Activated CD4-positive, alpha-beta T cell treated with anti-CD3 and anti-CD28 coated beads, Interleukin-2, amount 10 ng/mL, durations not matched to agents 24 days and 14 days (primary cell): Measurements from ENCODE around the gene CHMP1A. TPM values are rescaled to one million over a fixed set of nuclear protein-coding genes. Genes with fewer than 3 reads are reported as not detected.

Source experiments
- total RNA-seq: library from RNA; stranded (reverse); gene quantifications from 2 replicates; pipeline ENCODE4 v1.2.3, GENCODE V29; 2022

Gene CHMP1A
- total RNA-seq, 1 donor from 2014 or later, result 83.7 TPM

Other genes with a start within 250 kb of the CHMP1A start
- 152 TPM in 2 replicates for gene ANKRD11, start 167.1 kb downstream of the CHMP1A start, total RNA-seq
- gene SPG7, start 149.3 kb downstream of the CHMP1A start, total RNA-seq, result 109 and 110 TPM in 2 replicates
- 2,234 and 2,296 TPM in 2 replicates for gene RPL13, start 97.0 kb downstream of the CHMP1A start, total RNA-seq
- 46.6 and 56.0 TPM in 2 replicates for gene CPNE7, start 82.0 kb downstream of the CHMP1A start, total RNA-seq
- gene DPEP1, start 44.1 kb downstream of the CHMP1A start, total RNA-seq, result not detected in 2 replicates
- 14.6 and 17.2 TPM in 2 replicates for gene SPATA33, start 128 bp upstream of the CHMP1A start, total RNA-seq
- gene CDK10, start 29.0 kb upstream of the CHMP1A start, total RNA-seq, result 104 and 108 TPM in 2 replicates
- gene SPATA2L, start 44.0 kb upstream of the CHMP1A start, total RNA-seq, result 12.8 and 13.2 TPM in 2 replicates
- gene VPS9D1, start 63.2 kb upstream of the CHMP1A start, total RNA-seq, result 3.6 and 3.9 TPM in 2 replicates
- 32.9 and 33.3 TPM in 2 replicates for gene ZNF276, start 63.8 kb upstream of the CHMP1A start, total RNA-seq
- 226 and 237 TPM in 2 replicates for gene FANCA, start 158.9 kb upstream of the CHMP1A start, total RNA-seq
- 1.9 and 2.0 TPM in 2 replicates for gene SPIRE2, start 170.8 kb upstream of the CHMP1A start, total RNA-seq
- 192 and 194 TPM in 2 replicates for gene TCF25, start 215.9 kb upstream of the CHMP1A start, total RNA-seq